GM19193 (cell line): ENCODE measurements around the gene TMEM158.

Source experiments
- POLR2A ChIP-seq: IDR thresholded peaks from 4 replicates; pipeline ENCODE4 v1.6.1; 2011; ENCODE audit not compliant: insufficient read depth, insufficient read length; ENCODE audit errors: extremely low read depth

TMEM158 gene

DNA sequence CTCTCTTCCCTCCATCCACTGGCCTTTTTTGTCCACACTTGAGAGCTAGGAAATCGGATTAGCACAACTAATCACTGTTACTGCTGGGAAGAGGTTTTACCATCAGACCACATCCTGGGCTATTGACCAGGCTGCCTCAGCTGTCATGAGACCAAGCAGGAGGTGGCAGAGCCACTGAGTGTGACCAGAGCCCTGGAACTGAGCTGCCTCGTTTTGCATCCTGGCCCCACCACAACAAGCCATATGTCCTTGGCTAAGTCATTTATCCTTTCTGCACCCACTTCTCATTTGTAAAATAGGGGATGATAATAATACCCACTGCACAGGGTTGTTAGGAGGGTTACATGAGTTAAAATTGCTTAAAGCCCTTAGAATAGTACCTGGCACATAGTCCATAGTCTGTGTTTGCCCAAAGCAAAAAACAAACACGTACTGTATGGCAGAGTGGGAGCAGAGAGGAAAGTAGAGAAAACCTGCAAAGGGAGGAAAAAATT, 34.1 kb downstream of the TMEM158 start:
- no peak for TF ChIP-seq POLR2A

- no peak for TF ChIP-seq POLR2A
Measured at GRCh38 chr3:45191424-45191823, 34.7 kb downstream of the TMEM158 start.

GRCh38 chr3:45188719-45189659, 37.1 kb downstream of the TMEM158 start:
- TF ChIP-seq POLR2A = no peak

DNA sequence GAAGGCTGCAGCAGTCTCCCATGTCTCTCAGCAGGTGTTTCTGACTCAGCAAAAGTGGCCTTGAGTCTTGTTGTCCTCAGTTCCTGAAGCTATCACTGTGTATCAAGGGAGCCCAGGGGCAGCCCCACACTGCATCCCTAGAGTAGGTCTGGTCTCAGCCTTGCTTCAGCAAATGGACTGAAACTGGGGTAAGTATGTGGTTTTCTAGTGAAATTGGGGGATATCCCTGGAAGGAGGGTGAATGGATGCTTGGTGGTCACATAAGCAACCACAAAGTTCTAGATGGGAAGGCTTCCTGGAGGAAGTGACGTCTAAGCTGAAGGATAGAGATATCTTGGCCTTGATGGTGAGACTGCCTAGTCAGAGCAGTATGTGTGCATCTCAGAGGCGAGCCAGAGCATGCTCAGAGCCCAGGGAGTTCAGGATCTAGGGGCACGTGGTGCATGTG, 38.4 kb downstream of the TMEM158 start:
- no peak for TF ChIP-seq POLR2A

GRCh38 chr3:45186871-45187270, 39.2 kb downstream of the TMEM158 start:
- TF ChIP-seq POLR2A = no peak

DNA sequence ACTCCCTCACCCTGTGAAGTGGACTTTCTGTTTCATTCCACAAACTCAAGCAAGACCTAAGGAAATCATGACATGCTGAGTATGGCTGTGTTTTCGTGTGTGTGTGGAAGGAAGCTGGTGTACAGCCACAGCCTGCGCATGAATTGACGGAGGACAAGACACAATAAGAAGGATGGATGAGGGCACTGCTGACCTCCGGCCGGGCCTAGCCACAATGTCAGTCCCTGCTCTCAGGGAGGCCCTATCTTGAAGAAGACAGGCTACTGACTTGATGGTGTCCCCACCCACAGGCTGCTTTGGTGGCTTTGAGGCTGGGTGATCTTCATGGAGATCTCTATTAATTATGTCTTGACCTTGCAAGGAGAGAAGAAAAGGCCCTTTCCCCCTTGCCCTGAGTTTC, 40.6 kb downstream of the TMEM158 start:
- TF ChIP-seq POLR2A = no peak

DNA sequence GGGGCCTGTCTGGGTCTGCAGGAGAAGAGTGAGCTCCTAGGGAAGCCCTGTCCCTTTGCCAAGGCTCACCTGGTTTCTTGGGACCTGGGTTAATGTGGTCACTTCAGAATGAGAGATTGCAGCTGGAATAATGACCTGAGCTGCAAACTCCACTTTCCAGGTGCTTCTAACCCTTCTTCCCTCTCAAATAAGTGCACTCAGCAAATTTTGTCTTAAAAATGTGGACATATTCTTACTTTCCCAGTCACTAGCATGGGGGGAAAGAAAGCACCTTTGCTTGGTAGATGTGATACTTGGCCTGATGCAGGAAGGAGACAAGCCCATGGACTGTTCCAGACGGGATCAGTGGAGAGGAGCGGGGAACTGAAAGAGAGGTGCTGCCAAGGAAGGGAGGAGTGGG, 41.0 kb downstream of the TMEM158 start:
- TF ChIP-seq POLR2A = no peak

- no peak for TF ChIP-seq POLR2A
Measured at GRCh38 chr3:45183872-45184262, 42.2 kb downstream of the TMEM158 start.

- TF ChIP-seq POLR2A = no peak
Measured at GRCh38 chr3:45182915-45183871, 42.9 kb downstream of the TMEM158 start.

DNA sequence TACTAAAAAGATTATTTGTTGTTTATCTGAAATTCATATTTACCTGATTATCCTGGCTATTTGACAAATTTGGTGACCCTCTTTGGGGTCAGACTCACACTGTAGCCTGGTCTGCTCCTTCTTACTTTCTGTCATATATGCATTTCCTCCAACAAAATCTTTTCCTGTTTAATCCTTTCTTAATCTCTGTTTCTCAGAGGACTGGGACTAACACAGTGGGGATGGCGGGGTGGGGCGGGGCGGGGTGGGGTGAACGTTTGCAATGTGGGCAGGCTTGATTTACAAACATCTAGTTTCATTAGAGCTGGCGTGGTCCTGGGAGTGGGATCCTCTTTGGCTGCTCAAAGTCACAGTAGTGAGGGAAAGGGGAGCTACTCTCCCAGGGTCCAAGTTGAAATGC, 44.6 kb downstream of the TMEM158 start:
- no peak for TF ChIP-seq POLR2A

- TF ChIP-seq POLR2A = no peak
Measured at GRCh38 chr3:45180899-45181298, 45.2 kb downstream of the TMEM158 start.

- no peak for TF ChIP-seq POLR2A
Measured at GRCh38 chr3:45180051-45180450, 46.0 kb downstream of the TMEM158 start.

DNA sequence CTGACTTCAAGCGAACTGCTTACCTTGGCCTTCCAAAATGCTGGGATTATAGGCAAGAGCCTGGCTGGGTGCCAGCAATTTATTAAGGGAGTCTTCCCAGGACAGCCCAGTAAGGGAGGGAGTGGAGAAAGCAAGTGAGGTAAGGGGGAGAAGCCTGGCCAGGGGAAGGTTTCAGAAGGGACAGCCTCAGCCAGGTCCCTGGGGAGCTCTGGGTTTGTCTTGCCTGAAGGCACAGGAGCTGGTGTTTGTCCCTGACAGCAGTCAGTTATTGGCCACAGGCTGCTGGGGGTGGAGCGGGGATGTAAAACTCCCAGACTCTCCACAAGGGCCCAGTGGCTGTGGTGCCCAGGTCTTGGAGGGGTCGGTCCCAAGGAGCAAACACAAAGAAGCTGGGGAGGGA, 46.9 kb downstream of the TMEM158 start:
- TF ChIP-seq POLR2A = no peak

DNA sequence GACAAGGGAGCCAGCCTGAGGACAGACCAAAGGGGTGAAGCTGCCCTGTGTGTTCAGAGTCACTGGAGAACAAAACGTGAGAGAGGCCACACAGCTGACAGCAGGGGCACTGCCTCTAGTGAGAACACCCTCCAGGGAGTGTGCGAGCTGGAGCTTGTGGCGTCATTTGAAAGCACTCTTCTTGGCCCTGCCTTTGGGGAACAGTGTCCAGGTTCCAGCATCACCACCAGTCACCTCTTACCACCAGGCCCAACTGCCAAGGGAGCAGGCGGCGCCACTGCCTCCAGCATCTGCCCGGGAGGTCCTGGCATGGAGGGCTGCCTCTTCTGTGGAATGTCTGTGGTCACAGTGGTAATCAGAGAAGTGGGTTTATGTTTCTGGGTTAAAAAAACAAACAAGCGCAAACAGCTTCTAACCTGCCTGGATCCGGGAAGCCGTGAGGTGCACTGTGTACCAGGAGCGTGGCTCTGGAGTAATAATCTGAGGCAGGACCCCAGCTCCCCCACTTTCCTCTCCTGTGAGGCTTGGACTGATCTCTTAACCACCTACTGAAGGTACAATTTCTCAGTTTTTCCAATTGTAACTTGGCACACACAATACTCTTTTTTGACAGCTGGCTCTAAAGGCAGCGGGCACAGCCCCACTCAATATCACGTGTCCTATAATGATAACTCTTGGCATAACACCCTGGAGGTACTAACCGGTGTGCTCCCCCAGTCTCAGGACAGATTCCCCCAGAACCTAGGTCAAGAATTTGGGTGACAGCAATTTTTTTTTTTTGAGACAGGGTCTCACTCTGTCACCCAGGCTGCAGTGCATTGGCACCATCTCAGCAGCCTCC, 47.7 kb downstream of the TMEM158 start:
- TF ChIP-seq POLR2A = no peak

DNA sequence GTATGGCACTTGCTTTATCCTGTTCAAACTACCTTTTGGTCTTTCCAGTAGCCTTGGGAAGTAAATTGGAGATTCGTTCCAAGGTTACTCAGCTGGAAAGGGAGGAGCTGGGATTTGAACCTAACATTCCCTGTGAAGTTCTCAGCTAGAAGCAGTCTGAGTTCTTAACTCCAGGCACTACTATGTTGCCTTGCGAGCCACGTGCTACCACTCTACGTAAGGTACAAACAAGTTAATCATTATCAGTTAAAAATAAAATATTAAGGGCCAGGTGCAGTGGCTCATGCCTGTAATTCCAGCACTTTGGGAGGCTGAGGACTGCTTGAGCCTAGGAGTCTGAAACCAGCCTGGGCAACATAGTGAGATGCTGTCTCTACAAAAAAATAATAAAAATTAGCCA, 49.2 kb downstream of the TMEM158 start:
- TF ChIP-seq POLR2A = no peak
